Thyroid gland (tissue), 4 donors: ENCODE measurements around the gene RNF44. TPM values are rescaled to one million over a fixed set of nuclear protein-coding genes. Genes with fewer than 3 reads are reported as not detected.

Experiments
- DNase-seq, 2 donors: peaks; one replicate each; pipeline ENCODE4 v3.0.0-alpha.2; 2019
- H3K27ac ChIP-seq, 3 donors: fragments of 200-600 bp; sonication (generic); 1 replicate in 2 of 3; 2 replicates in 1 of 3; pipeline ENCODE4 v1.5.1; 2016 to 2019; ENCODE audit warnings: mild to moderate bottlenecking in 1 of 3, moderate library complexity in 1 of 3
- H3K27me3 ChIP-seq: fragments of 200-600 bp; sonication (generic); one replicate; pipeline ENCODE4 v1.5.1; 2019
- H3K36me3 ChIP-seq, 2 donors: fragments of 200-600 bp; sonication (generic); one replicate each; pipeline ENCODE4 v1.5.1; 2016 to 2019
- H3K4me1 ChIP-seq, 2 donors: fragments of 200-600 bp; sonication (generic); one replicate each; pipeline ENCODE4 v1.5.1; 2017 to 2019
- H3K4me3 ChIP-seq, 3 donors: fragments of 200-600 bp; sonication (generic); replicated peaks in 1 of 3; 1 replicate in 2 of 3; 2 replicates in 1 of 3; pipeline ENCODE4 v1.5.1; 2016; ENCODE audit warnings: mild to moderate bottlenecking in 1 of 3
- H3K9me3 ChIP-seq: fragments of 200-600 bp; sonication (generic); one replicate; pipeline ENCODE4 v1.5.1; 2017
- POLR2A ChIP-seq, 2 donors: fragments of 450-650 bp; IDR thresholded peaks; one replicate each; pipeline ENCODE4 v1.6.1; 2017; ENCODE audit warnings: antibody characterized with exemption in 2 of 2, mild to moderate bottlenecking in 2 of 2, moderate library complexity in 1 of 2
- WGBS, 2 donors: methylation state at CpG; one replicate each; pipeline ENCODE4 v1.1.5; 2017; 5-methylcytosine and 5-hydroxymethylcytosine counted together
- intact Hi-C: fragments of 100-400 bp; cut with DNase I; formaldehyde crosslinking; loops from one replicate; pipeline ENCODE4 v1.15.1; 2023
- total RNA-seq, 4 donors: library from RNA; depleted of rRNA; stranded (reverse); fragments of >200 nt; gene quantifications; one replicate each; pipeline ENCODE4 v1.2.3, GENCODE V29; 2016
- TF ChIP-seq, protein P1 (sequence below), 6 experiments: fragments of 200-600 bp in 3 of 6; fragments of 450-650 bp in 3 of 6; sonication (generic) in 3 of 6; IDR thresholded peaks; one replicate each; pipeline ENCODE4 v1.5.1; 2016 to 2019; ENCODE audit warnings: antibody characterized with exemption in 6 of 6, mild to moderate bottlenecking in 2 of 6, inconsistent platforms in 1 of 6, moderate library complexity in 1 of 6

Gene RNF44
- total RNA-seq, 4 donors from 2014 or later, result 12.1 to 27.3 (median 22.4) TPM

DNA sequence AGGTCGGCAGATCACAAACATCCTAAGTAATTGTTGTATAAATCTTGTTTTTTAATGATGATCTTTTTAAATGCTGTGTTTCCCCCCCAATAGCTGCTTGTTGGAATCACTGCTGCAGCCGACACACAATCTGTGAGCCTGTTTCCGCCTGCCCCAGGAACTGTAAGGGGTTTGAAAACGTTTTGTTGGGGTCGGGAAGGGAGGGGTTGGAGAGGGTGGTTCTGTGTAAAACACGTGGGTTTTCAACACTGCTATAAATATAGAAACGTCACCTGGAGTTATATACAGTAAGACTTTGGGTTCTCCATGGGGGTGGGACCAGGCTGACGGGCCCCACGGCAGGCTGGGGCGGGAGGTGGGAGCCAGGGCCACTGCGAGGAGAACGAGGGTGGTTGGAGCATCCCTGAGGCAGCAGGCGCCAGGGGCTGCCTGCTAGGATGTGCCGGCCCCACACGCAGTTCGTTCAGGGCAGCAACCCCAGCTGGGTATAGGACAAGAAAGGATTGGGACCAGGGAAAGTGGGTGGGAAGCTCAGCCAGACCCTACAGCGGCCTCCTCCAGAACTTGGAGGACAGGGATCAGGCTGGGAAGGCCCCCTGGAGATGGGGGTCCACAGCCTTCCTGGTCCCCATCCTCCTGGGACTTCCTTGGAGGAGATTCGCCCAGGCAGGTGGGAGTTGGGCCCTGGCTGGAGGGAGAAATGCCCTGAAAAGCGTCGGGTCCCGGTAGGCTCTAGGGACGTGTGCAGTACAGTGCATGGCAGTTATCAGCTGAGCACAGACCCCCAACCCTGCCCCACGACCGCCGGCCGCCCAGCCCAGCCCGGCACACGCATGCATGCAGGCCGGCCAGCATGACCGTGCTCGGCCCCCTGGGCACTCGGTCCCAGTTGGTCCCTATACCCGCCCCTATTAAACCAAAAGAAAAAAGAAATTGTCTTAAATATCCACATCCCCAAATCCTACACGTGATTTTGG is 9.7 kb downstream of the RNF44 start:
- DNase-seq, result no peak
- intact Hi-C loops, result no loop called here
- Histone ChIP-seq H3K4me1 (peaks cover 12 to 25% of the 10 kb centered on the region in 2 donors), H3K4me3 (no peak overlapping the region), H3K27me3 (no peaks in the 10 kb centered on the region), H3K9me3 (no peaks in the 10 kb centered on the region), H3K36me3 (peaks cover 32 to 33% of the 10 kb centered on the region in 2 donors), H3K27ac (no peak overlapping the region)
- TF ChIP-seq, protein P1, sequence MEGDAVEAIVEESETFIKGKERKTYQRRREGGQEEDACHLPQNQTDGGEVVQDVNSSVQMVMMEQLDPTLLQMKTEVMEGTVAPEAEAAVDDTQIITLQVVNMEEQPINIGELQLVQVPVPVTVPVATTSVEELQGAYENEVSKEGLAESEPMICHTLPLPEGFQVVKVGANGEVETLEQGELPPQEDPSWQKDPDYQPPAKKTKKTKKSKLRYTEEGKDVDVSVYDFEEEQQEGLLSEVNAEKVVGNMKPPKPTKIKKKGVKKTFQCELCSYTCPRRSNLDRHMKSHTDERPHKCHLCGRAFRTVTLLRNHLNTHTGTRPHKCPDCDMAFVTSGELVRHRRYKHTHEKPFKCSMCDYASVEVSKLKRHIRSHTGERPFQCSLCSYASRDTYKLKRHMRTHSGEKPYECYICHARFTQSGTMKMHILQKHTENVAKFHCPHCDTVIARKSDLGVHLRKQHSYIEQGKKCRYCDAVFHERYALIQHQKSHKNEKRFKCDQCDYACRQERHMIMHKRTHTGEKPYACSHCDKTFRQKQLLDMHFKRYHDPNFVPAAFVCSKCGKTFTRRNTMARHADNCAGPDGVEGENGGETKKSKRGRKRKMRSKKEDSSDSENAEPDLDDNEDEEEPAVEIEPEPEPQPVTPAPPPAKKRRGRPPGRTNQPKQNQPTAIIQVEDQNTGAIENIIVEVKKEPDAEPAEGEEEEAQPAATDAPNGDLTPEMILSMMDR (IDR thresholded peaks at IDR 0.05), result no peak
- TF ChIP-seq POLR2A (IDR thresholded peaks at IDR 0.05), result no peak
- 92% methylated on average over 29 to 34 of the region's 34 CpGs for whole genome bisulfite sequencing, 2 donors

DNA sequence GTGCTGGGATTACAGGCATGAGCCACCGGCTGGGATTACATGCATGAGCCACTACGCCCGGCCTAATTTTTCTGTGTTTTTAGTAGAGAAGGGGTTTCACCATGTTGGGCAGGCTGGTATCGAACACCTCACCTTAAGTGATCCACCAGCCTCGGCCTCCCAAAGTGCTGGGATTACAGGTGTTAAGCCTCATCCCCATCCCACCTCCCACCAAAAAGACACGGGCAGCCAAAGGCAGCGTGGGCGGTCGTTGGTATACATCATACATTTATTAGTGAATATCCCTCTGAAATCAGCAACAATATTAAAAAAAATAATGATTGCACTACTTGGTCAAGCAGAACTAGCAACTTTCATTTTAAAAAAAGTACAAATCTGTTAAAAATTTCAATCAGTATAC is 10.7 kb downstream of the RNF44 start:
- no peak for TF ChIP-seq POLR2A (IDR thresholded peaks at IDR 0.05)
- TF ChIP-seq, protein P1 (IDR thresholded peaks at IDR 0.05), result no peak
- H3K9me3 ChIP-seq, result no peaks in the 10 kb centered on the region
- WGBS, 2 donors, result 86 to 96% methylated on average over 8 to 9 of the region's 9 CpGs
- H3K4me1 ChIP-seq, result peaks cover 3 to 15% of the 10 kb centered on the region in 2 donors
- no peaks in the 10 kb centered on the region for H3K27me3 ChIP-seq
- no peak for DNase-seq
- no peak overlapping the region for H3K27ac ChIP-seq
- intact Hi-C loops, result no loop called here
- H3K36me3 ChIP-seq, result peaks cover 32 to 33% of the 10 kb centered on the region in 2 donors
- H3K4me3 ChIP-seq, result no peak overlapping the region

DNA sequence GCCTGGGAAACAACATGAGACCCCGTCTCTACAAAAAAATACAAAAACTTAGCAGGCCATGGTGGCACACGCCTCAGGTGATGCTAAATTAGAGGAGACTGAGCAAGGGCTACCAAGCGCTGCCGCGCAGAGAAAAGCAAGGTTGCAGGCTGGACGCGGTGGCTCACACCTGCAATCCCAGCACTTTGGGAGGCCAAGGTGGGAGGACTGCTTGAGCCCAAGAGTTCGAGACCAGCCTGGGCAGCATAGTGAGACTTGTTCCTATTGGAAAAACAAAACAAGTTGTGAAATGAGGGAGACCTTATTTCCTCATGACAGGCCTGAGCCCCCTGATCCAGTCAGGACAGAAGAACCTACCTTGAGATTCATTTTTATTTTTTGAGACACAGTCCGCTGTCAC is 11.5 kb downstream of the RNF44 start:
- no peak for DNase-seq
- TF ChIP-seq, protein P1 (IDR thresholded peaks at IDR 0.05), result no peak
- TF ChIP-seq POLR2A (IDR thresholded peaks at IDR 0.05), result no peak
- H3K27ac ChIP-seq, result no peak overlapping the region
- 94 to 96% methylated on average over 9 of the region's 9 CpGs for WGBS, 2 donors
- H3K4me1 ChIP-seq, result peaks cover 0 to 7% of the 10 kb centered on the region in 2 donors
- intact Hi-C loops, result no loop called here
- H3K9me3 ChIP-seq, result no peaks in the 10 kb centered on the region
- peaks cover 25 to 28% of the 10 kb centered on the region in 2 donors for H3K36me3 ChIP-seq
- H3K27me3 ChIP-seq, result no peaks in the 10 kb centered on the region
- no peak overlapping the region for H3K4me3 ChIP-seq

DNA sequence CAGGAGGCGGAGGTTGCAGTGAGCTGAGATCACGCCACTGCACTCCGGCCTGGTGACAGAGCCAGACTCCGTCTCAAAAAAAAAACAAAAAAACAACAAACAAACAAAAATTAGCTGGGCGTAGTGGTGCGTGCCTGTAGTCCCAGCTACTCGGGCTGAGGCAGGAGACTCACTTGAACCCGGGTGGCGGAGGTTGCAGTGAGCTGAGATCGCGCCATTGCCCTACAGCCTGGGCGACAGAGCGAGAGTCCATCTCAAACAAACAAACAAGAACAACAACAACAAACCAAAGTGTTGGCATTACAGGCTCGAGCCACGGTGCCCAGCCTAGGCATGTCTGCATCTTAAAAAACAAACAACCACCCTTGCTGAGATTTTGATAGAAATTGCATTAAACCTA is 12.2 kb downstream of the RNF44 start:
- Histone ChIP-seq H3K4me3 (no peak overlapping the region), H3K27ac (no peak overlapping the region), H3K36me3 (peaks cover 20 to 24% of the 10 kb centered on the region in 2 donors), H3K9me3 (no peaks in the 10 kb centered on the region), H3K4me1 (peaks cover 0 to 3% of the 10 kb centered on the region in 2 donors), H3K27me3 (no peaks in the 10 kb centered on the region)
- TF ChIP-seq, protein P1 (IDR thresholded peaks at IDR 0.05), result no peak
- no peak for DNase-seq
- 87 to 95% methylated on average over 15 of the region's 15 CpGs for WGBS, 2 donors
- intact Hi-C loops, result no loop called here

DNA sequence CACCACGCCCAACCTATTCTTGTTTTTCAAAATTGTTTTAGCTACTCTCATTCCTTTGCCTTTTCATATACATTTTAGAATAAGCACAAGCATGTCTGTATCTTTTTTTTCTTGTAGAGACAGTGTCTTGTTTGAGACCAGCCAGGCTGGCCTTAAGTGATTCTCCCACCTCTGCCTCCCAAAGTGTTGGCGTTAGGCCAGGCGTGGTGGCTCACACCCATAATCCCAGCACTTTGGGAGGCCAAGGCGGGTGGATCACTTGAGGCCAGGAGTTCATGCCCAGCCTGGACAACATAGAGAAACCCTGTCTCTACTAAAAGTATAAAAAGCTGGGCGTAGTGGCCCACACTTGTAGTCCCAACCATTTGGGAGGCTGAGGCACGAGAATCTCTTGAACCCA is 13.1 kb downstream of the RNF44 start:
- Histone ChIP-seq H3K27ac (no peak overlapping the region), H3K4me1 (peaks cover 0 to 3% of the 10 kb centered on the region in 2 donors), H3K9me3 (no peaks in the 10 kb centered on the region), H3K27me3 (no peaks in the 10 kb centered on the region), H3K36me3 (peaks cover 12 to 17% of the 10 kb centered on the region in 2 donors), H3K4me3 (no peak overlapping the region)
- 95 to 97% methylated on average over 6 of the region's 6 CpGs for WGBS, 2 donors
- DNase-seq, result no peak
- intact Hi-C loops, result no loop called here
- TF ChIP-seq, protein P1 (IDR thresholded peaks at IDR 0.05), result no peak
- no peak for TF ChIP-seq POLR2A (IDR thresholded peaks at IDR 0.05)
